ENCODE results near the gene GLRB. TPM values are rescaled to one million over a fixed set of nuclear protein-coding genes. Genes with fewer than 3 reads are reported as not detected.
A peak's percentile ranks its signal among the peaks of the same experiment; 100 is the strongest.
"Not testable (repeated sequence)": the region's sequence is repeated elsewhere in the genome, so short reads cannot be mapped to it uniquely, and the experiment has no call there.

Gene GLRB
- total RNA-seq, 1 donor from 2014 or later: 2.6 TPM

DNA sequence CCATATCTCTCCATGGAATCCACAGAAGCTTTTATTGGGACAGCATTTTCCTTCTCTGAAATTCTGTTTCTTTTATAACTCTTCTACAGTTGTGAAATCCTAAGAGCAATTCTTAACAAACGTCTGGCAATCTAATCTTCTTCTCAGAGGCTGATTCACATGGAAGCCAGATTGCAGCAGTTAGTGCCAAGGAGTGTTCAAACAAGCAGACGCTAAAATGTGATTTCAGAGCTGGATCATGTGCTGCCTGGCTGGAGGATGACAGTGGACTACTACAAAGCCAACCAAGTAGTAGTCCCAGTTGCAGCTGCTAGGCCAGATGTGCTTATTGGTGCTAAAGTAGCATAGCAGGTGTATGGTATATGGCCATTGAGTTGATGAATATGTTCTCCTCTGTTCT lies 27.7 kb upstream of the GLRB start:
- Histone ChIP-seq H3K27me3 (ENCODE audit: control insufficient read depth, insufficient read depth, low read length) (no peaks in the 10 kb centered on the region), H3K4me3 (ENCODE audit: low read depth, low read length) (no peak overlapping the region), H3K36me3 (ENCODE audit: control insufficient read depth, insufficient read depth, low read length) (no peaks in the 10 kb centered on the region)
- DNase-seq (ENCODE audit: low read depth) (no peak), FAIRE-seq (no peak)
- TF ChIP-seq, protein P1, sequence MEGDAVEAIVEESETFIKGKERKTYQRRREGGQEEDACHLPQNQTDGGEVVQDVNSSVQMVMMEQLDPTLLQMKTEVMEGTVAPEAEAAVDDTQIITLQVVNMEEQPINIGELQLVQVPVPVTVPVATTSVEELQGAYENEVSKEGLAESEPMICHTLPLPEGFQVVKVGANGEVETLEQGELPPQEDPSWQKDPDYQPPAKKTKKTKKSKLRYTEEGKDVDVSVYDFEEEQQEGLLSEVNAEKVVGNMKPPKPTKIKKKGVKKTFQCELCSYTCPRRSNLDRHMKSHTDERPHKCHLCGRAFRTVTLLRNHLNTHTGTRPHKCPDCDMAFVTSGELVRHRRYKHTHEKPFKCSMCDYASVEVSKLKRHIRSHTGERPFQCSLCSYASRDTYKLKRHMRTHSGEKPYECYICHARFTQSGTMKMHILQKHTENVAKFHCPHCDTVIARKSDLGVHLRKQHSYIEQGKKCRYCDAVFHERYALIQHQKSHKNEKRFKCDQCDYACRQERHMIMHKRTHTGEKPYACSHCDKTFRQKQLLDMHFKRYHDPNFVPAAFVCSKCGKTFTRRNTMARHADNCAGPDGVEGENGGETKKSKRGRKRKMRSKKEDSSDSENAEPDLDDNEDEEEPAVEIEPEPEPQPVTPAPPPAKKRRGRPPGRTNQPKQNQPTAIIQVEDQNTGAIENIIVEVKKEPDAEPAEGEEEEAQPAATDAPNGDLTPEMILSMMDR (IDR thresholded peaks at IDR 0.05; ENCODE audit: insufficient read depth, low read length, severe bottlenecking): no peak

GRCh38 chr4:157050561-157050960 lies 25.4 kb upstream of the GLRB start:
- Histone ChIP-seq H3K36me3 (ENCODE audit: control insufficient read depth, insufficient read depth, low read length) (no peaks in the 10 kb centered on the region), H3K4me3 (ENCODE audit: low read depth, low read length) (no peak overlapping the region), H3K27me3 (ENCODE audit: control insufficient read depth, insufficient read depth, low read length) (no peaks in the 10 kb centered on the region)
- no peak for DNase-seq (ENCODE audit: low read depth)
- TF ChIP-seq, protein P1 (IDR thresholded peaks at IDR 0.05; ENCODE audit: insufficient read depth, low read length, severe bottlenecking): no peak
- FAIRE-seq: no peak

DNA sequence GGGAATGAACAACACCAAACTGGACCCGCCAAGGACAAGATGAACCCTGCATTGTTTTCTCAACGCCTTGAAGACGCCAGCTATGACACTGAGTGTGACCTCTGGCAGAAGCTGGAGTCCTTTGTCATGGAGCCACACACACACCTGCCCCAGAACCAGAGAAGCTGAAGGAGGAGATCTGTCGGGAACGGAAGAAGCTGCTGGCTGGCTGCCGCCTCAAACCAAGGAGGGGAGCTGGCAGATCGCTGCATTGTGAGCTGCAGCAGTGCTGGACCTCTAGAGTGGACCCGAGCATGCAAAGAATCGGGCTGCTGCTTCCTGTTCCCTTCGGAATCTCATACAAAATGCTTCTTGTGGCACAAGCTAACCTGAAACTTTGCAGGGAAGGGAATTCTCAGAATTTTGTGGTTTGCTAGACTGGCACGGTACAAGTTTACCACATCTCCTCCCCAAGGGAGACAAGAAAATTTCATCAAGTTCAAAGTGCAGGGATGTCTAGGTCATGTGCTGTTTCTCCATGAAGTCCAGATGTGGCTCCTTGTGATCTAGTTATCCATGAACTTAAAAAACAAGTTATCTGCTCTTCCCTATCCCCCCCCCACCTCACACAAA lies 23.4 kb upstream of the GLRB start:
- Histone ChIP-seq H3K36me3 (ENCODE audit: control insufficient read depth, insufficient read depth, low read length) (no peaks in the 10 kb centered on the region), H3K4me3 (ENCODE audit: low read depth, low read length) (no peak overlapping the region), H3K27me3 (ENCODE audit: control insufficient read depth, insufficient read depth, low read length) (no peaks in the 10 kb centered on the region)
- TF ChIP-seq, protein P1 (IDR thresholded peaks at IDR 0.05; ENCODE audit: insufficient read depth, low read length, severe bottlenecking): no peak
- DNase-seq (ENCODE audit: low read depth) (no peak), FAIRE-seq (no peak)

DNA sequence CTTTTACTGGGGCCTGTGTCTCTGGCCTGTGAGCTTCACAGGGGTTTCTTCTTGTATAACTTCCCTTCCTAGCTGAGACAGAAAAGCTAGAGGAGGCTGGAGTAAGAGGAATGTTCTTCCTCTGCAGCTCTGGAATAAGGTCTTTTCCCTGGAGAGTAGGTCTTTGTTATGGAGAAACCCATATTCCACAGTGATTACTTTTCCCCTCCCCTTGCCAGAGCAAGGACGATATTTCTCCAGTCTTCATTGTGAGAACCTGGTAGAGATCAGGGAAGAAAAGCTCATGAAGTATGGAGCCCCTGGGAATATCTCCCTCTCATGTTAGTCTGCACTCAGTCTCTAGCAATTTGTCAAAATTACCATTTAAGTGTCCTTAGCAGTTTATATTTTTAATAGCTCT lies 18.7 kb upstream of the GLRB start:
- H3K36me3 ChIP-seq (ENCODE audit: control insufficient read depth, insufficient read depth, low read length): no peaks in the 10 kb centered on the region
- no peak for FAIRE-seq
- no peaks in the 10 kb centered on the region for H3K27me3 ChIP-seq (ENCODE audit: control insufficient read depth, insufficient read depth, low read length)
- no peak for DNase-seq (ENCODE audit: low read depth)
- TF ChIP-seq, protein P1 (IDR thresholded peaks at IDR 0.05; ENCODE audit: insufficient read depth, low read length, severe bottlenecking): no peak
- no peak overlapping the region for H3K4me3 ChIP-seq (ENCODE audit: low read depth, low read length)

- H3K36me3 ChIP-seq (ENCODE audit: control insufficient read depth, insufficient read depth, low read length); H3K27me3 ChIP-seq (ENCODE audit: control insufficient read depth, insufficient read depth, low read length); DNase-seq (ENCODE audit: low read depth); FAIRE-seq; H3K4me3 ChIP-seq (ENCODE audit: low read depth, low read length): not testable (repeated sequence)
These were observed 17.1 kb upstream of the GLRB start for GRCh38 chr4:157058899-157059298.

GRCh38 chr4:157072002-157072401 lies 3.9 kb upstream of the GLRB start:
- Histone ChIP-seq H3K4me3 (ENCODE audit: low read depth, low read length) (no peak overlapping the region), H3K27me3 (ENCODE audit: control insufficient read depth, insufficient read depth, low read length) (no peaks in the 10 kb centered on the region), H3K36me3 (ENCODE audit: control insufficient read depth, insufficient read depth, low read length) (no peaks in the 10 kb centered on the region)
- peak; percentile 63 for DNase-seq (ENCODE audit: low read depth)
- FAIRE-seq: no peak
- TF ChIP-seq, protein P1 (IDR thresholded peaks at IDR 0.05; ENCODE audit: insufficient read depth, low read length, severe bottlenecking): no peak
